Suprapubic skin (tissue), 4 donors: ENCODE measurements around the gene LYG2. TPM values are rescaled to one million over a fixed set of nuclear protein-coding genes. Genes with fewer than 3 reads are reported as not detected.
"Not testable (repeated sequence)": the region's sequence is repeated elsewhere in the genome, so short reads cannot be mapped to it uniquely, and the experiment has no call there.

ENCODE experiments used
- DNase-seq, 2 donors: peaks; one replicate each; pipeline ENCODE4 v3.0.0-alpha.2; 2019; ENCODE audit warnings: low spot score in 2 of 2
- H3K27ac ChIP-seq: fragments of 200-600 bp; sonication (generic); one replicate; pipeline ENCODE4 v1.5.1; 2019
- H3K27me3 ChIP-seq: fragments of 200-600 bp; sonication (generic); one replicate; pipeline ENCODE4 v1.5.1; 2019
- H3K36me3 ChIP-seq: fragments of 200-600 bp; sonication (generic); one replicate; pipeline ENCODE4 v1.5.1; 2019
- H3K4me1 ChIP-seq: fragments of 200-600 bp; sonication (generic); one replicate; pipeline ENCODE4 v1.5.1; 2019
- H3K4me3 ChIP-seq: fragments of 200-600 bp; sonication (generic); one replicate; pipeline ENCODE4 v1.5.1; 2019; ENCODE audit warnings: mild to moderate bottlenecking
- H3K9me3 ChIP-seq: fragments of 200-600 bp; sonication (generic); one replicate; pipeline ENCODE4 v1.5.1; 2019
- EP300 ChIP-seq: sonication (generic); formaldehyde crosslinking; IDR thresholded peaks from one replicate; pipeline ENCODE4 v1.6.1; 2017; ENCODE audit warnings: antibody characterized with exemption
- POLR2A ChIP-seq, 2 donors: fragments of 450-650 bp; IDR thresholded peaks; one replicate each; pipeline ENCODE4 v1.6.1; 2017; ENCODE audit warnings: antibody characterized with exemption in 2 of 2, mild to moderate bottlenecking in 2 of 2, moderate library complexity in 2 of 2
- POLR2AphosphoS5 ChIP-seq, 3 donors: sonication (generic); formaldehyde crosslinking; IDR thresholded peaks; one replicate each; pipeline ENCODE4 v1.6.1; 2017; ENCODE audit warnings: antibody characterized with exemption in 3 of 3
- WGBS: methylation state at CpG from one replicate; pipeline ENCODE4 v1.1.5; 2018; 5-methylcytosine and 5-hydroxymethylcytosine counted together
- total RNA-seq, 4 donors: library from RNA; depleted of rRNA; stranded (reverse); fragments of >200 nt; gene quantifications; one replicate each; pipeline ENCODE4 v1.1.0, GENCODE V29; 2016
- TF ChIP-seq, protein P1 (sequence below), 2 donors: fragments of 200-600 bp in 1 of 2; fragments of 450-650 bp in 1 of 2; sonication (generic) in 1 of 2; IDR thresholded peaks; one replicate each; pipeline ENCODE4 v1.5.1; 2016 to 2019; ENCODE audit warnings: antibody characterized with exemption in 2 of 2, mild to moderate bottlenecking in 1 of 2, moderate library complexity in 1 of 2

Gene LYG2
- total RNA-seq, 4 donors from 2014 or later: 2.9 to 16.0 TPM; not detected in 2

- peaks cover 4% of the 10 kb centered on the region for H3K36me3 ChIP-seq
- no peak for TF ChIP-seq POLR2AphosphoS5 (IDR thresholded peaks at IDR 0.05)
- no peak for TF ChIP-seq EP300
- TF ChIP-seq POLR2A (IDR thresholded peaks at IDR 0.05): no peak
- TF ChIP-seq, protein P1, sequence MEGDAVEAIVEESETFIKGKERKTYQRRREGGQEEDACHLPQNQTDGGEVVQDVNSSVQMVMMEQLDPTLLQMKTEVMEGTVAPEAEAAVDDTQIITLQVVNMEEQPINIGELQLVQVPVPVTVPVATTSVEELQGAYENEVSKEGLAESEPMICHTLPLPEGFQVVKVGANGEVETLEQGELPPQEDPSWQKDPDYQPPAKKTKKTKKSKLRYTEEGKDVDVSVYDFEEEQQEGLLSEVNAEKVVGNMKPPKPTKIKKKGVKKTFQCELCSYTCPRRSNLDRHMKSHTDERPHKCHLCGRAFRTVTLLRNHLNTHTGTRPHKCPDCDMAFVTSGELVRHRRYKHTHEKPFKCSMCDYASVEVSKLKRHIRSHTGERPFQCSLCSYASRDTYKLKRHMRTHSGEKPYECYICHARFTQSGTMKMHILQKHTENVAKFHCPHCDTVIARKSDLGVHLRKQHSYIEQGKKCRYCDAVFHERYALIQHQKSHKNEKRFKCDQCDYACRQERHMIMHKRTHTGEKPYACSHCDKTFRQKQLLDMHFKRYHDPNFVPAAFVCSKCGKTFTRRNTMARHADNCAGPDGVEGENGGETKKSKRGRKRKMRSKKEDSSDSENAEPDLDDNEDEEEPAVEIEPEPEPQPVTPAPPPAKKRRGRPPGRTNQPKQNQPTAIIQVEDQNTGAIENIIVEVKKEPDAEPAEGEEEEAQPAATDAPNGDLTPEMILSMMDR (IDR thresholded peaks at IDR 0.05): no peak
- H3K4me1 ChIP-seq: no peaks in the 10 kb centered on the region
- H3K27ac ChIP-seq: no peak overlapping the region
- H3K27me3 ChIP-seq: no peaks in the 10 kb centered on the region
- no peak for DNase-seq
- H3K9me3 ChIP-seq: no peaks in the 10 kb centered on the region
- no peak overlapping the region for H3K4me3 ChIP-seq
These were observed 24.7 kb upstream of the LYG2 start for GRCh38 chr2:99279969-99280695.

GRCh38 chr2:99278793-99279291 is 23.4 kb upstream of the LYG2 start:
- Histone ChIP-seq H3K27ac (no peak overlapping the region), H3K4me1 (no peaks in the 10 kb centered on the region), H3K27me3 (no peaks in the 10 kb centered on the region), H3K4me3 (no peak overlapping the region), H3K9me3 (no peaks in the 10 kb centered on the region), H3K36me3 (no peaks in the 10 kb centered on the region)
- 82% methylated on average over 2 of the region's 2 CpGs for WGBS
- no peak for DNase-seq
- TF ChIP-seq, protein P1 (IDR thresholded peaks at IDR 0.05): no peak
- no peak for TF ChIP-seq POLR2AphosphoS5 (IDR thresholded peaks at IDR 0.05)
- no peak for TF ChIP-seq POLR2A (IDR thresholded peaks at IDR 0.05)
- no peak for TF ChIP-seq EP300

DNA sequence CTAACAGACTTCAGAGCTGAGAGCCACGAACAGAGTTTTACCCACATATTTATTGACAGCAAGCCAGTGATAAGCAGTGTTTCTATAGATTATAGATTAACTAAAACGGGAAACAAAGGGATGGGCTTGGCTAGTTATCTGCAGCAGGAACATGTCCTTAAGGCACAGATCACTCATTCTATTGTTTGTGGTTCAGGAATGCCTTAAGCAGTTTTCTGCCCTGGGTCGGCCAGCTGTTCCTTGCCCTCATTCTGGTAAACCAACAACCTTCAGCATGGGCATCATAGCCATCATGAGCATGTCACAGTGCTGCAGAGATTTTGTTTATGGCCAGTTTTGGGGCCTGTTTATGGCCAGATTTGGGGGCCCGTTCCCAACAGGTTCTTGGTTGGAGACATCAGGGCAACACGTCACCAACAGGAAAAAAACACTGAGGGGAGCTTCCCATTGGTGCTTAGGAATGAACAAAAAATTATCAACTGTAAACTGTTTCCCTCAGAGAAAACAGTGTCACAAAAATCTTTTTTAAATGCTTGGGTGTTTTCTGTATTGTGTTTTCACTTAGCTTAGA is 22.8 kb upstream of the LYG2 start:
- 93% methylated on average over 5 of the region's 5 CpGs for WGBS
- not testable (repeated sequence) for H3K4me1 ChIP-seq, DNase-seq, H3K4me3 ChIP-seq, H3K27ac ChIP-seq, H3K36me3 ChIP-seq, H3K9me3 ChIP-seq, H3K27me3 ChIP-seq

DNA sequence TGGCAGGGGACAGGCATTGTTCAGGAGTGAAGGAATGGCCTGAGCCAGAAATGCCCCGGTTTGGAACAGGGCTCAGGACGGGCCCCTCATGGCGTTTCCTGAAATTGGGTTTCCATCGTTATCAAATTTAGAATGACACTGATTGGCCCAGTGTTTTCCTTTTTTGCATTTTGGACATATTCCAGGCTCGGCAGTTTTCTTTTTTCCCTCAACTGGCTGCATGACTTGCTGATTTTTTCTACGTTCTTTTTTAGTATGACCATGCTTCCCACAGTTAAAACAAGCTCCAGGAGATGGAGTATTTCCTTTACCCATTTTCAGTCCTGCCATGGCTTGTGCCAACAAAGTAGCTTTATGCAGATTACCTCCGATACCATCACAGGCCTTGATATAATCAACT is 20.4 kb upstream of the LYG2 start:
- 29% methylated on average over 7 of the region's 7 CpGs for WGBS
- TF ChIP-seq POLR2A (IDR thresholded peaks at IDR 0.05) (no peak), POLR2AphosphoS5 (IDR thresholded peaks at IDR 0.05) (no peak), EP300 (no peak)
- TF ChIP-seq, protein P1 (IDR thresholded peaks at IDR 0.05): no peak

GRCh38 chr2:99261242-99261641 is 5.8 kb upstream of the LYG2 start:
- Histone ChIP-seq H3K4me3 (no peak overlapping the region), H3K27ac (no peak overlapping the region), H3K36me3 (no peaks in the 10 kb centered on the region), H3K9me3 (no peaks in the 10 kb centered on the region), H3K4me1 (no peaks in the 10 kb centered on the region), H3K27me3 (no peaks in the 10 kb centered on the region)
- WGBS: 63% methylated on average over 4 of the region's 4 CpGs
- no peak for DNase-seq
- TF ChIP-seq EP300: no peak
- TF ChIP-seq, protein P1 (IDR thresholded peaks at IDR 0.05): no peak
- TF ChIP-seq POLR2AphosphoS5 (IDR thresholded peaks at IDR 0.05): no peak
- TF ChIP-seq POLR2A (IDR thresholded peaks at IDR 0.05): no peak

More for the DNA sequence above, 20.4 kb upstream of the LYG2 start:
- no peak for DNase-seq
- Histone ChIP-seq H3K27ac (no peak overlapping the region), H3K9me3 (peaks cover 4% of the 10 kb centered on the region), H3K4me1 (no peaks in the 10 kb centered on the region), H3K4me3 (no peak overlapping the region), H3K36me3 (no peaks in the 10 kb centered on the region), H3K27me3 (no peaks in the 10 kb centered on the region)
